ENCODE data around the gene SCO1. TPM values are rescaled to one million over a fixed set of nuclear protein-coding genes. Genes with fewer than 3 reads are reported as not detected.

SCO1 gene
- total RNA-seq, 1 experiment from 2014 or later, result 39.7 TPM

DNA sequence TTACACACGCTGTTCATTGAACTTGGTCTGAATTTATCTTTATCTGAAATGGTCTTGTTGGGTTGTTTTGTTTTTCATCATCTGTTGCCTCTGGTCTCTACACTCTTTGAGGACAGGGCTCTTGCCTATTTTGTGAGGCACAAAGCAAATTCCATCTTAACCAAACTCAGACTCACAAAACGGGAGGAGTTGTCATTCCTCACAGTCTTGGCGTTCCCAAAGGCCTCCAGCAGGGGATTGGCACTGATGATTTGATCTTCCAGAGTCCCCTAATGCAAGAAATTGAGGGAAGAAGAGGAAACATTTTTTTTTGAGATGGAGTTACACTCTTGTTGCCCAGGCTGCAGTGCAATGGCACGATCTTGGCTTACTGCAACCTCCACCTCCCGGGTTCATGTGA lies 49.0 kb downstream of the SCO1 start:
- Histone ChIP-seq H2AFZ (ENCODE audit: low read length) (no peak overlapping the region), H3K4me2 (ENCODE audit: low read depth, low read length, poor library complexity, severe bottlenecking) (no peak overlapping the region), H3K36me3 (ENCODE audit: insufficient read depth, low read length) (no peaks in the 10 kb centered on the region), H3K9ac (ENCODE audit: low read length) (no peak overlapping the region), H3K4me1 (ENCODE audit: low read length) (no peaks in the 10 kb centered on the region), H4K20me1 (ENCODE audit: insufficient read depth, low read depth, low read length) (no peaks in the 10 kb centered on the region), H3K9me2 (replicated peaks; ENCODE audit: insufficient read depth, low read length) (no peaks in the 10 kb centered on the region), H3K27ac (ENCODE audit: low read length) (no peak overlapping the region), H3K4me3 (ENCODE audit: low read length) (no peak overlapping the region), H3K9me3 (ENCODE audit: low read length) (no peaks in the 10 kb centered on the region), H3K79me2 (ENCODE audit: low read length) (no peaks in the 10 kb centered on the region), H3K27me3 (ENCODE audit: low read length) (no peaks in the 10 kb centered on the region)
- DNase-seq, result no peak

DNA sequence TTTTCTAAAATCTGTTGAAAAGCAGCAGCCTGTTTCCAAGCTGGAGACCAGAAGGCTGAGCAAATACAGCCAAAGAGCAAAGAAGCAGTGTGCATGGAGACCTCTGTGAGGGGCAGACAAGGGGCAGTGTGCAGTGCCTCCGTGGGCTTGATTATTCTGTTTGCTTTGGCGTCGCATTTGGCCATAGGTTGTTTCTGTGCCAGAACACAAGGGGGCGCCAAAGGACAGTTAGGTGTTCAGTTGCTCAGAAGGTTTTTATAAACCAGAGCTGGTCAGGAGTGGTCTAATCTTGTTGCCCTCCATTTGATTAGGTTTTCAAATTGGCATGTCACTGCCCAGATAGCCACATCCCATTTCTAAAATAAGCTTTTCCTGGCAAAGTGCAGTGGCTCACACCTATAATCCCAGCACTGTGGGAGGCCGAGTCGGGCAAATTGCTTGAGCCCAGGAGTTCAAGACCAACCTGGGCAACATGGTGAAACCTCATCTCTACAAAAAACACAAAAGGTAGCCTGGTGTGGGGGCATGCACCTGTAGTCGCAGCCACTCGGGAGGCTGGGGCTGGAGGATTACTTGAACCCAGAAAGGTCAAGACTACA lies 50.8 kb downstream of the SCO1 start:
- H3K9me3 ChIP-seq (ENCODE audit: low read length), result no peaks in the 10 kb centered on the region
- H3K9ac ChIP-seq (ENCODE audit: low read length), result no peak overlapping the region
- H4K20me1 ChIP-seq (ENCODE audit: insufficient read depth, low read depth, low read length), result no peaks in the 10 kb centered on the region
- H3K4me3 ChIP-seq (ENCODE audit: low read length), result no peak overlapping the region
- H3K4me2 ChIP-seq (ENCODE audit: low read depth, low read length, poor library complexity, severe bottlenecking), result no peak overlapping the region
- no peaks in the 10 kb centered on the region for H3K36me3 ChIP-seq (ENCODE audit: insufficient read depth, low read length)
- H3K4me1 ChIP-seq (ENCODE audit: low read length), result no peaks in the 10 kb centered on the region
- DNase-seq, result peak; percentile 86
- no peaks in the 10 kb centered on the region for H3K27me3 ChIP-seq (ENCODE audit: low read length)
- H3K79me2 ChIP-seq (ENCODE audit: low read length), result no peaks in the 10 kb centered on the region
- H3K27ac ChIP-seq (ENCODE audit: low read length), result no peak overlapping the region
- H3K9me2 ChIP-seq (replicated peaks; ENCODE audit: insufficient read depth, low read length), result no peaks in the 10 kb centered on the region
- H2AFZ ChIP-seq (ENCODE audit: low read length), result no peak overlapping the region

DNA sequence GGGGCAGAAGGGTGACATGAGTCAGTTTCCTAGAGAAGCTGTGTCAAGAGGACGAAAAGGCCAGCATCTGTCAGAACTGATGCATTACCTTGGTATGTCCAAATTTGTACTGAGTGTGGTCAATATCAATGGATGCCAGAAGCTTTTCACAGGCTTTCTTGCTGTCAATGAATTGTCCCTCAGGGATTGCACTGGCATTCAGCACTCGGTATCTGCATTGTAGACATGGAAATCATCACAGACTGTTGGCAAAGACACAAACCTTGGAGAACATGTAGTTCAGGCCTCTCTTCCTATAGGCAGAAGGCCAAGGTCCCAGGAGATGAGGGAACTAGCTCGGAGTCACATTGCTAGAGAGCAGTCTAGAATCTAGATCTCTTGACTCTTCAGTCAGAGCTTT lies 56.9 kb downstream of the SCO1 start:
- no peak for DNase-seq
- H3K4me3 ChIP-seq (ENCODE audit: low read length), result no peak overlapping the region
- H2AFZ ChIP-seq (ENCODE audit: low read length), result no peak overlapping the region
- no peaks in the 10 kb centered on the region for H4K20me1 ChIP-seq (ENCODE audit: insufficient read depth, low read depth, low read length)
- H3K27me3 ChIP-seq (ENCODE audit: low read length), result no peaks in the 10 kb centered on the region
- H3K79me2 ChIP-seq (ENCODE audit: low read length), result no peaks in the 10 kb centered on the region
- no peak overlapping the region for H3K4me2 ChIP-seq (ENCODE audit: low read depth, low read length, poor library complexity, severe bottlenecking)
- no peak overlapping the region for H3K27ac ChIP-seq (ENCODE audit: low read length)
- H3K9ac ChIP-seq (ENCODE audit: low read length), result no peak overlapping the region
- H3K36me3 ChIP-seq (ENCODE audit: insufficient read depth, low read length), result no peaks in the 10 kb centered on the region; the same call in 1 of the 2 replicates
- H3K4me1 ChIP-seq (ENCODE audit: low read length), result no peaks in the 10 kb centered on the region
- no peaks in the 10 kb centered on the region for H3K9me2 ChIP-seq (replicated peaks; ENCODE audit: insufficient read depth, low read length)
- no peaks in the 10 kb centered on the region for H3K9me3 ChIP-seq (ENCODE audit: low read length)

DNA sequence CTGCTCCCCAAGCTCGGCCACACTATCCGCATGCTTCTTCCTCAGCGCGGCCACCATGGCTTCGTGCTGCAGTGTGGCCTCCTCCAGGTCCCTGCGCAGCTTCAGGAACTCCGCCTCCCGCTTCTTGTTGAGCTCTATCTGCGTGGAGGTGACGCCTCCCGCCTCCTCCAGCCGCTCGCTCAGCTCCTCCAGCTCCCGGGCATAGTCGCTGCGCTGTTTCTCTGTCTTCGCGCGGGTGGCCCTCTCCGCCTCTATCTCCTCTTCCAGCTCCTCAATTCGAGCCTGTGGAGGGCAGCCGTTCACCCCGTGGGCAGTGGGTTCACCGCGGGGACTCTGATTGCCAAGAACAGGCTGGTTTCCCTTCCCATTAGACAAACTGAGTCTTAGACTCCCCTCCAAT lies 59.2 kb downstream of the SCO1 start:
- Histone ChIP-seq H3K4me2 (ENCODE audit: low read depth, low read length, poor library complexity, severe bottlenecking) (no peak overlapping the region), H3K27ac (ENCODE audit: low read length) (no peak overlapping the region), H3K4me1 (ENCODE audit: low read length) (peaks cover 7% of the 10 kb centered on the region)

DNA sequence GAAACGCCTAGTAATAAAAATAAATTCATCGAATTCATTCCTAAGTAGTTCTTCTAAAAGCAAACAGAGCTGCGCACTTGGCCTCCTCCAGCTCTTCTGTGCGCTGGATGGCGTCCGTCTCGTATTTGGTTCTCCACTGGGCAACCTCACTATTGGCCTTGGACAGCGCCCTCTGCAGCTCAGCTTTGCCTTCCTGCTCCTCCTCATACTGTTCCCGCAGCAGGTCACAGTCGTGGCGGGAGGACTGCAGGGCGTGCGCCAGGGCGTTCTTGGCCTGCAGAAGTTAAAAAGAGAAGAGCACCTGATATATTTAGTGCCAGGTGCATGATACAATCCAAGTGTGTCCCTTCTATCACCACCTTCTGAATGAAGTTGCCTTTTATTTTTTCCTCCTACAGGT lies 62.0 kb downstream of the SCO1 start:
- H3K4me2 ChIP-seq (ENCODE audit: low read depth, low read length, poor library complexity, severe bottlenecking), result no peak overlapping the region
- H3K9me2 ChIP-seq (replicated peaks; ENCODE audit: insufficient read depth, low read length), result no peaks in the 10 kb centered on the region
- no peak overlapping the region for H3K9ac ChIP-seq (ENCODE audit: low read length)
- H2AFZ ChIP-seq (ENCODE audit: low read length), result no peak overlapping the region
- H3K36me3 ChIP-seq (ENCODE audit: insufficient read depth, low read length), result no peaks in the 10 kb centered on the region
- no peak overlapping the region for H3K4me3 ChIP-seq (ENCODE audit: low read length)
- no peaks in the 10 kb centered on the region for H3K79me2 ChIP-seq (ENCODE audit: low read length)
- no peaks in the 10 kb centered on the region for H4K20me1 ChIP-seq (ENCODE audit: insufficient read depth, low read depth, low read length)
- DNase-seq, result no peak
- no peaks in the 10 kb centered on the region for H3K9me3 ChIP-seq (ENCODE audit: low read length)
- H3K4me1 ChIP-seq (ENCODE audit: low read length), result peaks cover 7% of the 10 kb centered on the region
- no peaks in the 10 kb centered on the region for H3K27me3 ChIP-seq (ENCODE audit: low read length)
- H3K27ac ChIP-seq (ENCODE audit: low read length), result no peak overlapping the region

More for the DNA sequence above, 59.2 kb downstream of the SCO1 start:
- H3K36me3 ChIP-seq (ENCODE audit: insufficient read depth, low read length), result no peaks in the 10 kb centered on the region; the same call in 1 of the 2 replicates
- no peak overlapping the region for H2AFZ ChIP-seq (ENCODE audit: low read length)
- H3K9me3 ChIP-seq (ENCODE audit: low read length), result no peaks in the 10 kb centered on the region
- no peaks in the 10 kb centered on the region for H3K27me3 ChIP-seq (ENCODE audit: low read length)
- no peak for DNase-seq
- H3K9ac ChIP-seq (ENCODE audit: low read length), result no peak overlapping the region
- H3K9me2 ChIP-seq (replicated peaks; ENCODE audit: insufficient read depth, low read length), result no peaks in the 10 kb centered on the region
- H3K79me2 ChIP-seq (ENCODE audit: low read length), result no peaks in the 10 kb centered on the region
- H3K4me3 ChIP-seq (ENCODE audit: low read length), result no peak overlapping the region
- H4K20me1 ChIP-seq (ENCODE audit: insufficient read depth, low read depth, low read length), result no peaks in the 10 kb centered on the region

DNA sequence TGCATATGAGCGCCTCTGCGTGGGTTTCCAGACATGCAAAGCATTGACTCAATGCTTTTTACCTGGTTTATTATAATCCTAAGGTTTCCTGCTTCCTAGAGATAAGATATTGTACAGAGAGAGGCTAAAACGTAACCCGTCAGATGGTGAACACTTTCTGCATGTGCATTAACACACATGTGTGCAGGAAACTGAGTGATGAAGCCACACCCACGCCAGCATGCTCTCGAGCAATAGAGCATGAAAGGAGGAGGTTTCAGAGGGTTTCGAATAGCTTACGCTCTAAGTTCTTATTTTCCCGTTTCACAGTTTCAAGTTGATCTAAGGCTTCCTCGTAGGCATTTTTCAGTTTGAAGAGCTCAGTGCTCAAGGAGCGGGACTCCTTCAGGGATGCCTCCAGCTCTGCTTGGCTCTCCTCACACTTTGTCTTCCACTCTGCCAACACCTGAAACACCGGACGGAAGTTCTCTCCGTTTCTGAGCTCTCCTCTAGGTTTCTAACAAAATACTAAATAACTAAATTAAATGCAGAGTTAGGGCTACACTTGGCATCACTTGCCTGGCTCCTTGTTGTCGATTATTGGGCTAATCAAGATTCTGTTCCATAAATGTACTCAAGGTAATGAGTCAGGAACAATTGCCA lies 63.5 kb downstream of the SCO1 start:
- Histone ChIP-seq H3K79me2 (ENCODE audit: low read length) (no peaks in the 10 kb centered on the region), H3K4me3 (ENCODE audit: low read length) (no peak overlapping the region), H4K20me1 (ENCODE audit: insufficient read depth, low read depth, low read length) (no peaks in the 10 kb centered on the region)

DNA sequence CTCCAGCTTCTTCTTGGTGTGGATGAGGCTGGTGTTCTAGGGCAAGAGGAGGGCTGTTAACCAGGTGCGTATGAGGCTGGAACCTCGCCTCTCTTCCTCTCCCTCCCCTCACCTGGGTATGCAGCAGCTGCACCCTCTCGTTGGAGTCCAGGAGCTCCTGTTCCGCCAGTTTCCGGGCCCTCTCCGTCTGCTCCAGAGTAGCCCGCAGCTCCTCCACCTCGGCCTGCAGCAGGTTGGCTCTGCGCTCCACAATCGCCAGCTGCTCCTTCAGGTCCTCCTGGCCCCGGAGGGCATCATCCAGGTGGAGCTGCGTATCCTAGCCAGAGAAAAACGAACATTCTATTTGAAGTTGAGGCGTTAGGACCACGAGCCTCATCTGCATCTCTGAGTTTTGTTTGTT lies 65.6 kb downstream of the SCO1 start:
- no peak overlapping the region for H2AFZ ChIP-seq (ENCODE audit: low read length)

More for the DNA sequence above, 63.5 kb downstream of the SCO1 start:
- Histone ChIP-seq H3K9ac (ENCODE audit: low read length) (no peak overlapping the region), H3K9me3 (ENCODE audit: low read length) (no peaks in the 10 kb centered on the region), H3K4me2 (ENCODE audit: low read depth, low read length, poor library complexity, severe bottlenecking) (no peak overlapping the region), H3K36me3 (ENCODE audit: insufficient read depth, low read length) (no peaks in the 10 kb centered on the region; the same call in 1 of the 2 replicates), H3K4me1 (ENCODE audit: low read length) (peaks cover 7% of the 10 kb centered on the region), H3K27ac (ENCODE audit: low read length) (no peak overlapping the region), H2AFZ (ENCODE audit: low read length) (no peak overlapping the region), H3K9me2 (replicated peaks; ENCODE audit: insufficient read depth, low read length) (no peaks in the 10 kb centered on the region), H3K27me3 (ENCODE audit: low read length) (no peaks in the 10 kb centered on the region)
- peak; percentile 54 for DNase-seq

DNA sequence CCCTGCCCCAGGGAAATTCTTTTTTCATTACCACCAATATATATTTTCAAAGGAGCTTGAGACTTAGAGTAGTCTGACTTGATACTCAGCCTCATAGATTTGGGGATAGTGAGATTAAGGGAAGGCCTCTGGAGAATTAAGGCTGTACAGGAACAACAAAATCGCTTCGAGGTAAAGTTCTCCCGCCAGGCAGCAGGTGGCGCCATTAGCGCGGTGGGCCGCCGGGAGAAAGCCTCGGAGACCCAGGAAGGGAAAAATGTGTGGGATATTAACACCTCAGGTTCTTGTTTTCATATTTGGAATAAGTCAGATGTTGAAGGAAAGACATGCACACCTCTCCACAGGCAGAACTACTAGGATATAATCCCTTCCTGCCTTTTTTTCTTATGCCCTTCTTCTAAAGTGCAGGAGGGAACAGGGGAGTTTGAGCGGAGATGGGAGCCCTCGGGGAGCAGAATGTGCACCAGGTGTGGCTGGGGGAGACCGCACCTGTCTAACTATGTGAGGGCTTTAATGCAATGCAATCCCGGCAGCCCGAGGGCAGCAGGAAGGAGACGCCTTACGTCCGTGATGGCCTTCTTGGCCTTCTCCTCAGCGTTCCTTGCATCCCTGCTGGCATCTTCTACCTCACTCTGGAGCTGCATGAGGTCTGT lies 66.2 kb downstream of the SCO1 start:
- no peaks in the 10 kb centered on the region for H3K9me3 ChIP-seq (ENCODE audit: low read length)
- no peaks in the 10 kb centered on the region; the same call in 1 of the 2 replicates for H3K36me3 ChIP-seq (ENCODE audit: insufficient read depth, low read length)
- no peak overlapping the region for H3K4me3 ChIP-seq (ENCODE audit: low read length)
- no peaks in the 10 kb centered on the region for H3K27me3 ChIP-seq (ENCODE audit: low read length)
- no peak overlapping the region for H3K27ac ChIP-seq (ENCODE audit: low read length)
- no peak overlapping the region for H3K9ac ChIP-seq (ENCODE audit: low read length)
- peak overlapping the region; percentile 82 for H2AFZ ChIP-seq (ENCODE audit: low read length)
- no peaks in the 10 kb centered on the region for H4K20me1 ChIP-seq (ENCODE audit: insufficient read depth, low read depth, low read length)
- H3K9me2 ChIP-seq (replicated peaks; ENCODE audit: insufficient read depth, low read length), result no peaks in the 10 kb centered on the region
- no peak overlapping the region for H3K4me2 ChIP-seq (ENCODE audit: low read depth, low read length, poor library complexity, severe bottlenecking)
- no peaks in the 10 kb centered on the region for H3K79me2 ChIP-seq (ENCODE audit: low read length)
- peaks cover 7% of the 10 kb centered on the region for H3K4me1 ChIP-seq (ENCODE audit: low read length)
- DNase-seq, result peak; percentile 65

More for the DNA sequence above, 65.6 kb downstream of the SCO1 start:
- no peak overlapping the region for H3K9ac ChIP-seq (ENCODE audit: low read length)
- no peak overlapping the region for H3K4me3 ChIP-seq (ENCODE audit: low read length)
- H3K4me2 ChIP-seq (ENCODE audit: low read depth, low read length, poor library complexity, severe bottlenecking), result no peak overlapping the region
- no peak for DNase-seq
- H3K4me1 ChIP-seq (ENCODE audit: low read length), result peaks cover 7% of the 10 kb centered on the region
- no peaks in the 10 kb centered on the region; the same call in 1 of the 2 replicates for H3K36me3 ChIP-seq (ENCODE audit: insufficient read depth, low read length)
- no peaks in the 10 kb centered on the region for H3K79me2 ChIP-seq (ENCODE audit: low read length)
- H3K9me2 ChIP-seq (replicated peaks; ENCODE audit: insufficient read depth, low read length), result no peaks in the 10 kb centered on the region
- H3K27me3 ChIP-seq (ENCODE audit: low read length), result no peaks in the 10 kb centered on the region
- no peaks in the 10 kb centered on the region for H3K9me3 ChIP-seq (ENCODE audit: low read length)
- H4K20me1 ChIP-seq (ENCODE audit: insufficient read depth, low read depth, low read length), result no peaks in the 10 kb centered on the region
- H3K27ac ChIP-seq (ENCODE audit: low read length), result no peak overlapping the region

Data from Karpas-422 (cell line).